ENCODE measurements around the gene TMEM39A. TPM values are rescaled to one million over a fixed set of nuclear protein-coding genes. Genes with fewer than 3 reads are reported as not detected.
A peak's percentile ranks its signal among the peaks of the same experiment; 100 is the strongest.

The TMEM39A gene
- total RNA-seq, 1 donor from 2014 or later = 12.2 TPM

- Histone ChIP-seq H3K36me3 (peaks cover 81% of the 10 kb centered on the region), H3K4me1 (peaks cover 11% of the 10 kb centered on the region), H3K4me3 (no peak overlapping the region), H3K27me3 (ENCODE audit: low read depth) (no peaks in the 10 kb centered on the region), H3K9me3 (replicated peaks) (no peaks in the 10 kb centered on the region), H3K27ac (replicated peaks) (no peak overlapping the region)
- intact Hi-C loops (cut with micrococcal nuclease) = no loop called here
- DNase-seq = no peak
- no peak for TF ChIP-seq CTCF (IDR thresholded peaks at IDR 0.05; ENCODE audit: borderline replicate concordance)
Observed at GRCh38 chr3:119402791-119403190, 60.6 kb downstream of the TMEM39A start.

GRCh38 chr3:119401503-119402440 is 61.6 kb downstream of the TMEM39A start:
- peaks cover 18% of the 10 kb centered on the region for H3K4me1 ChIP-seq
- H3K27ac ChIP-seq (replicated peaks) = no peak overlapping the region
- intact Hi-C loops (cut with micrococcal nuclease) = no loop called here
- TF ChIP-seq CTCF (IDR thresholded peaks at IDR 0.05; ENCODE audit: borderline replicate concordance) = no peak
- no peaks in the 10 kb centered on the region for H3K9me3 ChIP-seq (replicated peaks)
- no peak overlapping the region for H3K4me3 ChIP-seq
- peaks cover 78% of the 10 kb centered on the region for H3K36me3 ChIP-seq
- no peaks in the 10 kb centered on the region for H3K27me3 ChIP-seq (ENCODE audit: low read depth)
- no peak for DNase-seq

- DNase-seq = no peak
- intact Hi-C loops (cut with micrococcal nuclease) = no loop called here
- no peak overlapping the region for H3K27ac ChIP-seq (replicated peaks)
- TF ChIP-seq CTCF (IDR thresholded peaks at IDR 0.05; ENCODE audit: borderline replicate concordance) = no peak
- H3K36me3 ChIP-seq = peaks cover 77% of the 10 kb centered on the region
- no peaks in the 10 kb centered on the region for H3K27me3 ChIP-seq (ENCODE audit: low read depth)
- no peaks in the 10 kb centered on the region for H3K9me3 ChIP-seq (replicated peaks)
- peaks cover 24% of the 10 kb centered on the region for H3K4me1 ChIP-seq
- H3K4me3 ChIP-seq = no peak overlapping the region
Observed at GRCh38 chr3:119401069-119401468, 62.3 kb downstream of the TMEM39A start.

- Histone ChIP-seq H3K4me1 (peaks cover 21% of the 10 kb centered on the region), H3K27me3 (ENCODE audit: low read depth) (no peaks in the 10 kb centered on the region), H3K9me3 (replicated peaks) (no peaks in the 10 kb centered on the region), H3K4me3 (no peak overlapping the region), H3K36me3 (peaks cover 77% of the 10 kb centered on the region), H3K27ac (replicated peaks) (no peak overlapping the region)
- TF ChIP-seq CTCF (IDR thresholded peaks at IDR 0.05; ENCODE audit: borderline replicate concordance) = no peak
- intact Hi-C loops (cut with micrococcal nuclease) = no loop called here
- no peak for DNase-seq
Observed at GRCh38 chr3:119400466-119400865, 62.9 kb downstream of the TMEM39A start.

- no peak for DNase-seq
- no peak overlapping the region for H3K4me3 ChIP-seq
- peaks cover 12% of the 10 kb centered on the region for H3K4me1 ChIP-seq
- TF ChIP-seq CTCF (IDR thresholded peaks at IDR 0.05; ENCODE audit: borderline replicate concordance) = no peak
- H3K9me3 ChIP-seq (replicated peaks) = no peaks in the 10 kb centered on the region
- intact Hi-C loops (cut with micrococcal nuclease) = no loop called here
- H3K36me3 ChIP-seq = peaks cover 90% of the 10 kb centered on the region
- no peaks in the 10 kb centered on the region for H3K27me3 ChIP-seq (ENCODE audit: low read depth)
- peak overlapping the region; percentile 47 for H3K27ac ChIP-seq (replicated peaks)
Observed at GRCh38 chr3:119396870-119397269, 66.5 kb downstream of the TMEM39A start.

Measured in left ventricle myocardium inferior (tissue), 1 donor.